ENCODE results near the gene HRCT1.

The HRCT1 gene

DNA sequence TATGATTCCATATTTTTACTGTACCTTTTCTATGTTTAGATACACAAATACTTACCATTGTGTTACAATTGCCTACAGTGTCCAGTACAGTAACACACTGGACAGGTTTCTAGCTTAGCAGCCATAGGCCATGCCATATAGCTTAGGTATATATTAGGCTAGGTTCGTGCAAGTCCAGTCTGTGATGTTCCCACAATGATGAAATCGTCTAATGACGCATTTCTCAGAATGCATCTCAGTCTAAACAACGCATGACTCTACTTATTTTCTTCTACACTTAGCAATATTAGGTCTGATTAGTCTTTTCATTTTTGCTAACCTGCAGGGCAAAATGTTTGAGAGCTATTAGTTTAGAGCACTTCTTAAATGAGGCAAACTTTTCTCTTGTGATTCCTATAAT lies 29.3 kb downstream of the HRCT1 start:
- TF ChIP-seq SIN3A (IDR thresholded peaks at IDR 0.05; ENCODE audit: borderline replicate concordance, insufficient read depth, low read length) (no peak), TAF1 (IDR thresholded peaks at IDR 0.05; ENCODE audit: borderline replicate concordance, insufficient read depth, low read length) (no peak), FOXP2 (optimal IDR thresholded peaks at IDR 0.05; ENCODE audit: borderline replicate concordance, extremely low read depth, extremely low read length, insufficient read depth) (no peak), POLR2AphosphoS5 (IDR thresholded peaks at IDR 0.05; ENCODE audit: low read depth, low read length) (no peak)
- TF ChIP-seq, protein P1, sequence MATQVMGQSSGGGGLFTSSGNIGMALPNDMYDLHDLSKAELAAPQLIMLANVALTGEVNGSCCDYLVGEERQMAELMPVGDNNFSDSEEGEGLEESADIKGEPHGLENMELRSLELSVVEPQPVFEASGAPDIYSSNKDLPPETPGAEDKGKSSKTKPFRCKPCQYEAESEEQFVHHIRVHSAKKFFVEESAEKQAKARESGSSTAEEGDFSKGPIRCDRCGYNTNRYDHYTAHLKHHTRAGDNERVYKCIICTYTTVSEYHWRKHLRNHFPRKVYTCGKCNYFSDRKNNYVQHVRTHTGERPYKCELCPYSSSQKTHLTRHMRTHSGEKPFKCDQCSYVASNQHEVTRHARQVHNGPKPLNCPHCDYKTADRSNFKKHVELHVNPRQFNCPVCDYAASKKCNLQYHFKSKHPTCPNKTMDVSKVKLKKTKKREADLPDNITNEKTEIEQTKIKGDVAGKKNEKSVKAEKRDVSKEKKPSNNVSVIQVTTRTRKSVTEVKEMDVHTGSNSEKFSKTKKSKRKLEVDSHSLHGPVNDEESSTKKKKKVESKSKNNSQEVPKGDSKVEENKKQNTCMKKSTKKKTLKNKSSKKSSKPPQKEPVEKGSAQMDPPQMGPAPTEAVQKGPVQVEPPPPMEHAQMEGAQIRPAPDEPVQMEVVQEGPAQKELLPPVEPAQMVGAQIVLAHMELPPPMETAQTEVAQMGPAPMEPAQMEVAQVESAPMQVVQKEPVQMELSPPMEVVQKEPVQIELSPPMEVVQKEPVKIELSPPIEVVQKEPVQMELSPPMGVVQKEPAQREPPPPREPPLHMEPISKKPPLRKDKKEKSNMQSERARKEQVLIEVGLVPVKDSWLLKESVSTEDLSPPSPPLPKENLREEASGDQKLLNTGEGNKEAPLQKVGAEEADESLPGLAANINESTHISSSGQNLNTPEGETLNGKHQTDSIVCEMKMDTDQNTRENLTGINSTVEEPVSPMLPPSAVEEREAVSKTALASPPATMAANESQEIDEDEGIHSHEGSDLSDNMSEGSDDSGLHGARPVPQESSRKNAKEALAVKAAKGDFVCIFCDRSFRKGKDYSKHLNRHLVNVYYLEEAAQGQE (IDR thresholded peaks at IDR 0.05; ENCODE audit: insufficient read depth in 1 of 2, low read depth in 2 of 2, low read length in 2 of 2), result no peak

DNA sequence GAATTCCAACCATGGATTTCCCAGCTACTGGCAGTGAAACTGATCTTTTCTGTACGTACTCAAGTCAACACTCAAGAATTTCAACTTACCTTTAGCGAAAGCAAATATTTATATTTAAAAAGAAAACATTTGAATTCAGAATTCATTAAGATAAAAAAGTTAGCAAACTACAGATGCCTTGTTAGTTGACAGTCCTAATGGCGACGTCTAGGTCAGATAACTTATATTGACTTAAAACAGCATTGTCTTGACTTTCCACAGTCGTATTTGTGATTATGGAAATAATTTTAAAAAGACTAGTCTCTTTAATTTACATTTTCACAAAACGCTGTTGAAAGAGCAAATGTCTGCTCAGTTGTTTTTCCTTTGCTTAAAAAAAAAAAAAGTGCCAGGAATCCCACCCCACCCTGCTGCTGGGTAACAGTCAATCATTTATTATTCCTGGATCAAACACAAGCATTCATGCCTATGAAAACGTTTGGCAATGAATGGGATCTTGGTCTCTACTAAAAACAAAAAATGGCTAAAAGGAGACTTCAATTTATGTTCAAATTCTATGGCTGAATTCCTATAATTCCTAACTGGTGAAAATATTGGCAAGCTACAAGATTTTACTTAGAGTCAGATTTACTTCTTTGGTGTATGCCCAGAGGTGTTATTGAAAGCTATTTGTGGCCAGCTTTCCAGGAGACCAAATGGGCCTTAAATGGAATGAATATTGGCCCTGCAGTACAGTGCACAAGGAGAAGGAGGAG lies 29.9 kb downstream of the HRCT1 start:
- TF ChIP-seq FOXP2 (optimal IDR thresholded peaks at IDR 0.05; ENCODE audit: borderline replicate concordance, extremely low read depth, extremely low read length, insufficient read depth), result no peak
- TF ChIP-seq, protein P1 (IDR thresholded peaks at IDR 0.05; ENCODE audit: insufficient read depth in 1 of 2, low read depth in 2 of 2, low read length in 2 of 2), result no peak
- TF ChIP-seq TAF1 (IDR thresholded peaks at IDR 0.05; ENCODE audit: borderline replicate concordance, insufficient read depth, low read length), result no peak
- TF ChIP-seq SIN3A (IDR thresholded peaks at IDR 0.05; ENCODE audit: borderline replicate concordance, insufficient read depth, low read length), result no peak
- TF ChIP-seq POLR2AphosphoS5 (IDR thresholded peaks at IDR 0.05; ENCODE audit: low read depth, low read length), result no peak

DNA sequence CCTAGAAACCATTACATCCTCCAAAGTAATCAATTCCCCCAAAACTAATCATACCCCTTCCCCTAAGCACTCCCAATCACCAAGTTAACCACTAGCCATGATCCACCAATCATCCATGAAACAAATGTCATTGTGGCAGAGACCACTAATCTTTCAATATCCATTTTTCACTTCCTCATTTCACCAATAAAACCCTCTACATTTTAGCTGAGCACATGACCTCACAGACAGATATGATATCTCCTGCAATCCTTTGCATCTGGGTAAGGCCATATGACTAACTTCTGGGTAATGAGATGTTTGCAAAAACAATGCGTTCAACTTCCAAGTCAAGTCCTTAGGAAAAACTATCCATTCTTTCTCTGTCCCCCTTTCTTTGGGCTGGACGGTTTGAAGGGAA lies 31.2 kb downstream of the HRCT1 start:
- TF ChIP-seq SIN3A (IDR thresholded peaks at IDR 0.05; ENCODE audit: borderline replicate concordance, insufficient read depth, low read length) (no peak), FOXP2 (optimal IDR thresholded peaks at IDR 0.05; ENCODE audit: borderline replicate concordance, extremely low read depth, extremely low read length, insufficient read depth) (no peak), TAF1 (IDR thresholded peaks at IDR 0.05; ENCODE audit: borderline replicate concordance, insufficient read depth, low read length) (no peak), POLR2AphosphoS5 (IDR thresholded peaks at IDR 0.05; ENCODE audit: low read depth, low read length) (no peak)
- TF ChIP-seq, protein P1 (IDR thresholded peaks at IDR 0.05; ENCODE audit: insufficient read depth in 1 of 2, low read depth in 2 of 2, low read length in 2 of 2), result no peak

DNA sequence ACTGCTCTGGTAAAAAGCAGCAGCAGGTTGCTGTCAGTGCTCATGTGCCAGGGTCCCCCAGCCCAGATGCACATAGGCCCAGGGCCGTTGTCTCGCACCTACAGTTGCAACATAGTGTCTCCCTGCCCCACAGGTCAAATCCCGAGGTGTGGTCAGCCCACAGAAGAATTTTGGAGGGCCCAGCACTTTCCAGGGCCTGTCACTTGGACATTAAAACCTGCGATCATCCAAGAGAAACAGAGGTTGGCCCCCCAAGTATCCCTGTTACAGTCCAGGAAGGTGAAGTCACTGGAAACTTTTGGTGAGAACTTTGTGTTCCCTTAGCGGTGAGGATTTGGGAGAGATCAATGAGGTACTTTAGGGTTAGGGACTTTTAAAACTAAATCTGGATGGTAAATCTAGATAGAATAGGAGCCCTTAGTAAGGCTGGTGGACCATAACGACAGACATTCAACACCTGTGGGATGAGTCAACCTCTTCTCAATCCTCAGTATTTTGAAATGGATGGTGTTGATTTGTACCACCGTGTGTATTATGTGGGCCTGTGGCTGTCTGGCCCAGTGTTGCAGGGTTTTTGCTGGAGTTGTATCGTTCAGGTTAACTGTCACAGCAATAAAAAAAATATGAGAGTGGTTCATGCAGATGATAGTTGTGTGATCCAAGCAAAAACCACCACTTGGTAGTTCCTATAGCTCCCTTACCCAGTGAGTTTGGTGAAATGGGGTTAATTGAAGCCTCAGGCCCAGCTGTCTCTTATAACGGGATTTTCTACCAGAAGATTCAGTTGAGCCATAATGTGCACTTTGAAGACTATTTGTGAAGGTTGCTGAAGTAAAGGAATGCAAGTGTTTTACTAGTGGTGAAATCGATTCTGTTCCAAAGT lies 32.7 kb downstream of the HRCT1 start:
- no peak for TF ChIP-seq POLR2AphosphoS5 (IDR thresholded peaks at IDR 0.05; ENCODE audit: low read depth, low read length)
- no peak for TF ChIP-seq TAF1 (IDR thresholded peaks at IDR 0.05; ENCODE audit: borderline replicate concordance, insufficient read depth, low read length)
- no peak for TF ChIP-seq SIN3A (IDR thresholded peaks at IDR 0.05; ENCODE audit: borderline replicate concordance, insufficient read depth, low read length)
- TF ChIP-seq, protein P1 (IDR thresholded peaks at IDR 0.05; ENCODE audit: insufficient read depth in 1 of 2, low read depth in 2 of 2, low read length in 2 of 2), result no peak
- TF ChIP-seq FOXP2 (optimal IDR thresholded peaks at IDR 0.05; ENCODE audit: borderline replicate concordance, extremely low read depth, extremely low read length, insufficient read depth), result no peak
